IMR-90 (cell line): ENCODE data around the gene ICAM2. TPM values are rescaled to one million over a fixed set of nuclear protein-coding genes. Genes with fewer than 3 reads are reported as not detected.

ENCODE experiments used
- ATAC-seq: fragments of 200-7000 bp; cut with Tn5 transposase; 2 replicates; pipeline ENCODE4 v1.9.1; 2020; ENCODE audit warnings: low read depth, mild to moderate bottlenecking, moderate library complexity
- BruUV-seq: library from RNA; stranded (reverse); fragments of 400-500 nt; replicated peaks from 2 replicates; lab custom pipeline; 2021; lab: Mats Ljungman, UMichigan
- CTCF ChIA-PET: fragments of 300-600 bp; formaldehyde crosslinking; extraction: SDS; loops from one replicate; lab custom pipeline; 2021; ENCODE audit warnings: antibody characterized with exemption; lab: Yijun Ruan, JAX
- POLR2A ChIA-PET: fragments of 300-600 bp; sonication (Branson Sonifier 250); formaldehyde crosslinking; loops from one replicate; lab custom pipeline; 2022; ENCODE audit warnings: antibody characterized with exemption; ENCODE audit not compliant: unreplicated experiment; lab: Charles Lee
- DNase-seq: peaks from one replicate; pipeline ENCODE4 v3.0.0; 2013
- H2AFZ ChIP-seq: replicated peaks from 2 replicates; pipeline ENCODE3; 2013; ENCODE audit warnings: low read length, mild to moderate bottlenecking; ENCODE audit not compliant: poor library complexity
- H2AK5ac ChIP-seq: 2 replicates; pipeline ENCODE4 v1.6.1; 2013; ENCODE audit warnings: low read depth, low read length, inconsistent platforms
- H2AK9ac ChIP-seq: replicated peaks from 2 replicates; pipeline ENCODE3; 2013; ENCODE audit warnings: mild to moderate bottlenecking, low read depth, low read length, moderate library complexity; ENCODE audit not compliant: poor library complexity
- H2BK120ac ChIP-seq: 2 replicates; pipeline ENCODE4 v1.6.1; 2013; ENCODE audit warnings: low read depth, low read length, inconsistent platforms
- H2BK15ac ChIP-seq: 3 replicates; pipeline ENCODE4 v1.6.1; 2013; ENCODE audit warnings: low read depth, low read length, inconsistent platforms
- H2BK20ac ChIP-seq: 2 replicates; pipeline ENCODE4 v1.6.1; 2013; ENCODE audit warnings: low read depth, mild to moderate bottlenecking, inconsistent platforms, low read length, moderate library complexity
- H2BK5ac ChIP-seq: 2 replicates; pipeline ENCODE4 v1.6.1; 2013; ENCODE audit warnings: mild to moderate bottlenecking, low read depth, low read length, inconsistent platforms; ENCODE audit not compliant: poor library complexity, severe bottlenecking
- H3K14ac ChIP-seq: replicated peaks from 2 replicates; pipeline ENCODE4 v1.6.1; 2013; ENCODE audit warnings: low read depth, low read length, inconsistent platforms
- H3K18ac ChIP-seq: 2 replicates; pipeline ENCODE4 v1.6.1; 2013; ENCODE audit warnings: low read depth, low read length, control low read depth
- H3K23ac ChIP-seq: 2 replicates; pipeline ENCODE4 v1.6.1; 2013; ENCODE audit warnings: low read depth, low read length, inconsistent platforms
- H3K27ac ChIP-seq: 2 replicates; pipeline ENCODE4 v1.5.1; 2013; ENCODE audit warnings: mild to moderate bottlenecking, control low read depth, low read length; ENCODE audit not compliant: insufficient read depth
- H3K27me3 ChIP-seq: 2 replicates; pipeline ENCODE4 v1.6.1; 2013; ENCODE audit warnings: low read length; ENCODE audit not compliant: control insufficient read depth, insufficient read depth
- H3K36me3 ChIP-seq: 2 replicates; pipeline ENCODE4 v1.6.1; 2013; ENCODE audit warnings: low read length, mixed read lengths; ENCODE audit not compliant: control insufficient read depth, insufficient read depth
- H3K4ac ChIP-seq: 2 replicates; pipeline ENCODE4 v1.6.1; 2013; ENCODE audit warnings: low read depth, low read length, inconsistent platforms
- H3K4me1 ChIP-seq: 2 replicates; pipeline ENCODE4 v1.6.1; 2013; ENCODE audit warnings: low read length, mixed read lengths; ENCODE audit not compliant: control insufficient read depth, insufficient read depth
- H3K4me2 ChIP-seq: 2 replicates; pipeline ENCODE4 v1.6.1; 2013; ENCODE audit warnings: low read depth, mild to moderate bottlenecking, control low read depth, low read length, moderate library complexity
- H3K4me3 ChIP-seq: 2 replicates; pipeline ENCODE4 v1.5.1; 2013; ENCODE audit warnings: low read depth, mild to moderate bottlenecking, control low read depth, low read length, moderate library complexity; ENCODE audit not compliant: insufficient read depth
- H3K56ac ChIP-seq: 2 replicates; pipeline ENCODE4 v1.6.1; 2013; ENCODE audit warnings: low read length, inconsistent platforms; ENCODE audit not compliant: insufficient read depth; ENCODE audit errors: extremely low read depth
- H3K79me1 ChIP-seq, 2 experiments: 2 replicates each; pipeline ENCODE4 v1.6.1; 2013; ENCODE audit warnings: low read length in 2 of 2, inconsistent platforms in 1 of 2, low read depth in 1 of 2
- H3K9ac ChIP-seq: 2 replicates; pipeline ENCODE4 v1.6.1; 2013; ENCODE audit warnings: low read depth, low read length, control low read depth
- H3K9me1 ChIP-seq: 2 replicates; pipeline ENCODE4 v1.6.1; 2013; ENCODE audit warnings: low read length, inconsistent platforms; ENCODE audit not compliant: insufficient read depth
- H3K9me3 ChIP-seq: 2 replicates; pipeline ENCODE4 v1.6.1; 2013; ENCODE audit warnings: low read length; ENCODE audit not compliant: control insufficient read depth, insufficient read depth
- H4K20me1 ChIP-seq: 2 replicates; pipeline ENCODE4 v1.6.1; 2013; ENCODE audit warnings: low read length, inconsistent platforms; ENCODE audit not compliant: insufficient read depth
- H4K5ac ChIP-seq: 2 replicates; pipeline ENCODE4 v1.6.1; 2013; ENCODE audit warnings: mild to moderate bottlenecking, low read depth, low read length, control low read depth
- H4K8ac ChIP-seq, 2 experiments: 2 replicates each; pipeline ENCODE4 v1.6.1; 2013; ENCODE audit warnings: low read depth in 2 of 2, low read length in 2 of 2, control low read depth in 1 of 2, inconsistent platforms in 1 of 2
- H4K91ac ChIP-seq: 2 replicates; pipeline ENCODE4 v1.6.1; 2013; ENCODE audit warnings: low read depth, low read length, inconsistent platforms; ENCODE audit not compliant: insufficient read depth
- BHLHE40 ChIP-seq: fragments of 150-350 bp; IDR thresholded peaks from 2 replicates; pipeline ENCODE4 v1.6.1; 2016; ENCODE audit warnings: mild to moderate bottlenecking, low read depth, low read length
- CEBPB ChIP-seq: IDR thresholded peaks from 2 replicates; pipeline ENCODE4 v1.6.1; 2012; ENCODE audit warnings: low read depth, low read length, improper control_type of control experiment
- CHD1 ChIP-seq: IDR thresholded peaks from 2 replicates; pipeline ENCODE4 v1.6.1; 2012; ENCODE audit warnings: low read depth, low read length, improper control_type of control experiment
- ELK1 ChIP-seq: fragments of 150-350 bp; IDR thresholded peaks from 2 replicates; pipeline ENCODE4 v1.6.1; 2016; ENCODE audit warnings: low read depth, mild to moderate bottlenecking, low read length, moderate library complexity, borderline replicate concordance
- MAFK ChIP-seq: IDR thresholded peaks from 2 replicates; pipeline ENCODE4 v1.6.1; 2012; ENCODE audit warnings: low read depth, low read length, improper control_type of control experiment
- MXI1 ChIP-seq: IDR thresholded peaks from 2 replicates; pipeline ENCODE4 v1.6.1; 2012; ENCODE audit warnings: low read depth, mild to moderate bottlenecking, low read length, moderate library complexity, borderline replicate concordance
- NFE2L2 ChIP-seq: fragments of 150-350 bp; IDR thresholded peaks from 2 replicates; pipeline ENCODE4 v1.6.1; 2016; ENCODE audit warnings: low read depth, mild to moderate bottlenecking, low read length
- POLR2A ChIP-seq: IDR thresholded peaks from 2 replicates; pipeline ENCODE4 v1.6.1; 2012; ENCODE audit warnings: mild to moderate bottlenecking, low read depth, low read length
- RCOR1 ChIP-seq: IDR thresholded peaks from 2 replicates; pipeline ENCODE4 v1.6.1; 2012; ENCODE audit warnings: mild to moderate bottlenecking, low read length, improper control_type of control experiment; ENCODE audit not compliant: insufficient replicate concordance
- RFX5 ChIP-seq: IDR thresholded peaks from 2 replicates; pipeline ENCODE4 v1.8.0; 2012; ENCODE audit warnings: low read depth, mild to moderate bottlenecking, low read length, moderate library complexity
- WGBS, 2 experiments: methylation state at CpG; one replicate each; pipeline versions ENCODE4 v1.1.5 to v1.1.7; 2013; ENCODE audit warnings: missing lambda C conversion rate in 2 of 2; ENCODE audit not compliant: insufficient read length in 1 of 2; ENCODE audit errors: extremely low coverage in 2 of 2; 5-methylcytosine and 5-hydroxymethylcytosine counted together
- dilution Hi-C: fragments of 300-500 bp; cut with HindIII; formaldehyde crosslinking; loops from one replicate; pipeline ENCODE4 v1.14.3; 2018; ENCODE audit warnings: low sequenced_read_pairs; ENCODE audit not compliant: unreplicated experiment
- in situ Hi-C: fragments of 300-500 bp; cut with MboI; formaldehyde crosslinking; loops from 3 replicates; pipeline ENCODE4 v1.14.3; 2019; ENCODE audit warnings: low sequenced_read_pairs, inconsistent platforms, mixed read lengths
- intact Hi-C: fragments of 100-400 bp; cut with micrococcal nuclease; formaldehyde crosslinking; loops from 2 replicates; pipeline ENCODE4 v1.10.0; 2022
- polyA plus RNA-seq, 3 experiments: library from polyadenylated mRNA; depleted of rRNA; stranded (reverse); fragments of >200 nt; gene quantifications; 2 replicates each; pipeline ENCODE4 v1.2.3, GENCODE V29; 2012; ENCODE audit warnings: low replicate concordance in 1 of 3
- total RNA-seq: library from RNA; depleted of rRNA; stranded (reverse); fragments of >200 nt; gene quantifications from 2 replicates; pipeline ENCODE4 v1.2.3, GENCODE V29; 2012
- TF ChIP-seq, protein P1 (sequence below): fragments of 150-350 bp; IDR thresholded peaks from 2 replicates; pipeline ENCODE4 v1.6.1; 2017; ENCODE audit warnings: mild to moderate bottlenecking, antibody characterized with exemption, low read length, low read depth
- TF ChIP-seq, protein P2 (sequence below): conservative IDR thresholded peaks from 2 replicates; pipeline ENCODE4 v1.5.1; 2012; ENCODE audit warnings: mild to moderate bottlenecking, low read depth, low read length, improper control_type of control experiment

The ICAM2 gene
- total and polyA plus RNA-seq, 2 of the 4 experiments (the other 2 are of a cell fraction), result 0.12 TPM; not detected in 1

DNA sequence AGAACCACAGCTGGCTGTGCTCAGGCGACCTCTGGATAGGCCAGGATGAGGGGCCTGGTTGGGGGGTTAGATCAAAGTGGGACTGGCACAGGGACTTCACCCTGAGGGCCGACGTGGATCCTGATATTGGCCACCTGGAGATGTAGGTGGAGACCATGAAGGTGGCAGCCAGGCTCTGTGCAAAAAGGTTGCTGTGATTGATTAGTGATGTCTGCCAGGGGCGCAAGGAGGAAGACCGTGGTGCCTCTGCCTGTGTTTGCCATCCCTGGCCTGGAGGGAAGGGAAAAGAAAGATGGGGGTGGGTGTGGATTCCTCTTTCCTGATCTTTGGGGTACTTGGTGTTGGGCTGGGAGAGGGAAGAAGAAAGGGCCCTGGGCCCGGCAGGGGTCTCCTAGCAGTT, 47.2 kb downstream of the ICAM2 start:
- H3K18ac ChIP-seq, result no peak overlapping the region

More for the DNA sequence above, 47.2 kb downstream of the ICAM2 start:
- POLR2A ChIA-PET, result no interaction called here
- in situ Hi-C loops, result no loop called here
- whole genome bisulfite sequencing, 2 experiments, result 90% methylated on average over 2 of the region's 6 CpGs; no CpG with 5 or more reads in 1 of the 2 experiments
- CTCF ChIA-PET, result no interaction called here
- Histone ChIP-seq H3K4me2 (no peak overlapping the region), H3K4me3 (no peak overlapping the region), H3K9ac (no peak overlapping the region), H2AK9ac (no peak overlapping the region), H2BK20ac (no peak overlapping the region), H2AK5ac (0 out of 2 replicates have a peak overlapping the region, but pooled peaks have one; percentile 1), H2AFZ (no peak overlapping the region), H4K91ac (no peak overlapping the region), H3K9me3 (no peaks in the 10 kb centered on the region), H2BK5ac (no peak overlapping the region), H3K9me1 (peaks cover 11% of the 10 kb centered on the region), H3K36me3 (no peaks in the 10 kb centered on the region), H4K8ac (no peak overlapping the region), H3K4me1 (peaks cover 10% of the 10 kb centered on the region), H3K27me3 (peaks cover 8% of the 10 kb centered on the region), H3K79me1 (no peaks in the 10 kb centered on the region), H3K4ac (no peak overlapping the region), H3K27ac (no peak overlapping the region), H2BK15ac (no peak overlapping the region), H2BK120ac (no peak overlapping the region), H3K56ac (no peak overlapping the region), H4K5ac (no peak overlapping the region), H3K14ac (no peak overlapping the region), H4K20me1 (peaks cover 3% of the 10 kb centered on the region; the same call in 1 of the 2 replicates), H3K23ac (no peak overlapping the region)
- TF ChIP-seq RFX5, result no peak
- TF ChIP-seq, protein P1, sequence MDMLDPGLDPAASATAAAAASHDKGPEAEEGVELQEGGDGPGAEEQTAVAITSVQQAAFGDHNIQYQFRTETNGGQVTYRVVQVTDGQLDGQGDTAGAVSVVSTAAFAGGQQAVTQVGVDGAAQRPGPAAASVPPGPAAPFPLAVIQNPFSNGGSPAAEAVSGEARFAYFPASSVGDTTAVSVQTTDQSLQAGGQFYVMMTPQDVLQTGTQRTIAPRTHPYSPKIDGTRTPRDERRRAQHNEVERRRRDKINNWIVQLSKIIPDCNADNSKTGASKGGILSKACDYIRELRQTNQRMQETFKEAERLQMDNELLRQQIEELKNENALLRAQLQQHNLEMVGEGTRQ, result no peak
- no peak for TF ChIP-seq CEBPB
- no peak for TF ChIP-seq BHLHE40
- TF ChIP-seq RCOR1, result no peak
- no peak for TF ChIP-seq CHD1
- no peak for TF ChIP-seq ELK1
- no peak for TF ChIP-seq MAFK
- no peak for TF ChIP-seq POLR2A
- TF ChIP-seq, protein P2, sequence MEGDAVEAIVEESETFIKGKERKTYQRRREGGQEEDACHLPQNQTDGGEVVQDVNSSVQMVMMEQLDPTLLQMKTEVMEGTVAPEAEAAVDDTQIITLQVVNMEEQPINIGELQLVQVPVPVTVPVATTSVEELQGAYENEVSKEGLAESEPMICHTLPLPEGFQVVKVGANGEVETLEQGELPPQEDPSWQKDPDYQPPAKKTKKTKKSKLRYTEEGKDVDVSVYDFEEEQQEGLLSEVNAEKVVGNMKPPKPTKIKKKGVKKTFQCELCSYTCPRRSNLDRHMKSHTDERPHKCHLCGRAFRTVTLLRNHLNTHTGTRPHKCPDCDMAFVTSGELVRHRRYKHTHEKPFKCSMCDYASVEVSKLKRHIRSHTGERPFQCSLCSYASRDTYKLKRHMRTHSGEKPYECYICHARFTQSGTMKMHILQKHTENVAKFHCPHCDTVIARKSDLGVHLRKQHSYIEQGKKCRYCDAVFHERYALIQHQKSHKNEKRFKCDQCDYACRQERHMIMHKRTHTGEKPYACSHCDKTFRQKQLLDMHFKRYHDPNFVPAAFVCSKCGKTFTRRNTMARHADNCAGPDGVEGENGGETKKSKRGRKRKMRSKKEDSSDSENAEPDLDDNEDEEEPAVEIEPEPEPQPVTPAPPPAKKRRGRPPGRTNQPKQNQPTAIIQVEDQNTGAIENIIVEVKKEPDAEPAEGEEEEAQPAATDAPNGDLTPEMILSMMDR, result no peak
- TF ChIP-seq NFE2L2, result no peak
- no peak for TF ChIP-seq MXI1
- BruUV-seq, result no TSS peak
- ATAC-seq, result no peak
- dilution Hi-C loops, result no loop called here
- intact Hi-C loops, result no loop called here
- no peak for DNase-seq
